Naive B cell (primary cell): ENCODE data around the gene CENPB. TPM values are rescaled to one million over a fixed set of nuclear protein-coding genes. Genes with fewer than 3 reads are reported as not detected.
"Not testable (repeated sequence)": the region's sequence is repeated elsewhere in the genome, so short reads cannot be mapped to it uniquely, and the experiment has no call there.

ENCODE experiments used
- ATAC-seq, 2 donors: fragments of 150-1000 bp; cut with Tn5 transposase; 2 replicates each; pipeline ENCODE4 v1.10.0; 2021; ENCODE audit warnings: low read depth in 2 of 2, mild to moderate bottlenecking in 2 of 2, moderate library complexity in 2 of 2
- DNase-seq: peaks from one replicate; pipeline ENCODE4 v3.0.0; 2022
- H3K27ac Mint-ChIP-seq, 6 donors: one replicate each; pipeline ENCODE4 v1.8.0; 2020 to 2022; ENCODE audit warnings: mild to moderate bottlenecking in 6 of 6, mixed read lengths in 6 of 6, moderate library complexity in 5 of 6, inconsistent platforms in 2 of 6
- H3K27me3 Mint-ChIP-seq, 3 donors: one replicate each; pipeline ENCODE4 v1.8.0; 2021 to 2022; ENCODE audit warnings: mixed read lengths in 3 of 3, mild to moderate bottlenecking in 1 of 3
- H3K36me3 Mint-ChIP-seq, 2 donors: one replicate each; pipeline ENCODE4 v1.8.0; 2020 to 2022; ENCODE audit warnings: mixed read lengths in 2 of 2, inconsistent platforms in 1 of 2, mild to moderate bottlenecking in 1 of 2
- H3K4me1 Mint-ChIP-seq, 3 donors: one replicate each; pipeline ENCODE4 v1.8.0; 2020 to 2022; ENCODE audit warnings: mixed read lengths in 3 of 3, inconsistent platforms in 1 of 3, mild to moderate bottlenecking in 1 of 3, moderate library complexity in 1 of 3
- H3K4me3 Mint-ChIP-seq, 8 donors: one replicate each; pipeline ENCODE4 v1.8.0; 2020 to 2022; ENCODE audit warnings: mild to moderate bottlenecking in 8 of 8, mixed read lengths in 8 of 8, moderate library complexity in 8 of 8, inconsistent platforms in 2 of 8
- H3K9me3 Mint-ChIP-seq, 7 donors: one replicate each; pipeline ENCODE4 v1.8.0; 2020 to 2022; ENCODE audit warnings: mixed read lengths in 7 of 7, mild to moderate bottlenecking in 5 of 7, inconsistent platforms in 2 of 7, moderate library complexity in 1 of 7
- polyA plus RNA-seq, 6 donors: library from polyadenylated mRNA; unstranded; fragments of 300-500 nt; fragmentation: Illumina TruSeq; gene quantifications; one replicate each; pipeline ENCODE4 v1.2.3, GENCODE V29; 2021; ENCODE audit warnings: low read depth in 6 of 6

Gene CENPB
- polyA plus RNA-seq, 6 donors from 2014 or later, result 0.27 to 2.2 (median 1.6) TPM

DNA sequence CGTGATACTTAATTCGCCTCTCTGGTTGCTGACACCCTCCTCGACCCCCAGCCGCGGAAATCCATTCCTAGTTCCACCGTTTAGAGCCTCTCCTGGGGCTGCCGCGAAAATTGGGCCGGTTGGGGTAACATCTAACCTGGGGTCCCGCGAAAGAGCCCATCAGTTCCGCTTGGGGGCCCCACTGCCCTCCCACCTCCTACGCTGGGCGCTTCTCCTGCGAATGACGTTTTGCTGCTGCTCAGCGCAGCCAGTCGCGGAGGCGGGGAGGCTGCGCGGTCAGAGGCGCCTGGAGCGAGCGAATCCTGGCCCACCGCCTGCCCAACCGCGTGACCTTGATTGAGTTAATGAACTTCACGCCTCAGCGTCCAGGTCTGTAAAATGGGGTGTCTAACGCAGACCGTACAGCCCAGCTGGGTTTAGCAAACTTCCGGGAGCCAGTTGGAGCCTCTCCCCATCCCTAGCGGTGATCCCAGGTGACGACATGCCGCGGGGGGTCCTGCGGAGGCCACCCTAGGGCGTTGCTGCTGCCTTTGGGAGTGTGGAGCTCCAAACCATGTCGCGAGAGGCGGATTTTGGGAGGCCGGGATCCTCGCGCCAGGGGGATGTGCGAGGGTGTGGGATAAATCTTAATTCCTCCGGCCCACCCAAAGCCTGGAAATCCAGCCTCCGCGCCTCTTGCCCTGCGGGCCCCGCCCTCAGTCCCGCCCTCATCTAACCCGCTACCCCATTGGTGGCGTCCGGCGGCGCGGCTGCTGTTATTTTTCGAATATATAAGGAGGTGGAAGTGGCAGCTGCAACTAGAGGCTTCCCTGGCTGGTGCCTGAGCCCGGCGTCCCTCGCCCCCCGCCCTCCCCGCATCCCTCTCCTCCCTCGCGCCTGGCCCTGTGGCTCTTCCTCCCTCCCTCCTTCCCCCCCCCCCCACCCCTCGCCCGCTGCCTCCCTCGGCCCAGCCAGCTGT lies 9.2 kb upstream of the CENPB start, which contains the start of gene CDC25B:
TSS of gene CDC25B (plus strand) at position 800 of the 958 bp plus-strand sequence. CDS start 222 bp downstream, outside the sequence.
- ATAC-seq (peak; percentile 74), DNase-seq (peak; percentile 78)
- Mint-ChIP-seq H3K4me3 (peak within 1 kb of the TSS; percentile 84 to 96 (median 93)), H3K36me3 (no peaks in the 10 kb centered on the region), H3K4me1 (peaks cover 43 to 55% (median 53%) of the 10 kb centered on the region in 3 donors), H3K27ac (peak within 1 kb of the TSS; percentile 93 to 98 (median 98)), H3K27me3 (no peaks in the 10 kb centered on the region), H3K9me3 (peaks cover 0 to 3% (median 0%) of the 10 kb centered on the region in 7 donors)

DNA sequence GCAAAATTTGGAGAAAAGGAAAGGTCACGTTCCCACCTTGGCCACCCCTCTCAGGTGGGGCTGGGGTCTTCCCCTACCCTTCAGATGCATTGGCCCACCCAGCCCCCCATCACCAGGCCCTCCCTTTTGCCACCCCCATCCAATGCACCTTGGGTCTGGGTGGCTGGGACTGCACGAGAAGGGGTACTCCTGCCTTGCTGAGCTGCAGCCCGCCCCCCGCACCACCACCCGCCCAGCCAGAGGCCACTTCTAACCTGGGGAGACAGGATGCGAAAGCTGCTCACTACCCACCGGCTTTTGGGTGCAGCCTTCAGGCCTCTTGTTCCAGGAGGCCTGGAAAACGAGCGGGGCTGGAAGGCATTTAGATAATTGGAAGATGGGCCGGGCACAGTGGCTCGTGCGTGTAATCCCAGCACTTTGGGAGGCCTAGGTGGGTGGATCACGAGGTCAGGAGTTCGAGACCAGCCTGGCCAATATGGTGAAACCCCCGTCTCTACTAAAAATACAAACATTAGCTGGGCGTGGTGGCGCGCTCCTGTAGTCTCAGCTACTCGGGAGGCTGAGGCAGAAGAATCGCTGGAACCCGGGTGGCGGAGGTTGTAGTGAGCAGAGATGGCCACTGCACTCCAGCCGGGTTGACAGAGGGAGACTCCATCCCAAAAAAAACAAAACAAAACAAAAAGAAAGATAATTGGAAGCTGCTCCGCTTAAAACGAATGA lies 8.3 kb upstream of the CENPB start:
- ATAC-seq (no peak), DNase-seq (no peak)
- peaks cover 35 to 45% (median 44%) of the 10 kb centered on the region in 3 donors for H3K4me1 Mint-ChIP-seq
- H3K36me3 Mint-ChIP-seq, result no peaks in the 10 kb centered on the region
- no peaks in the 10 kb centered on the region for H3K27me3 Mint-ChIP-seq
- peaks cover 0 to 3% (median 0%) of the 10 kb centered on the region in 7 donors for H3K9me3 Mint-ChIP-seq
- peak overlapping the region; percentile 84 to 96 (median 93) for H3K4me3 Mint-ChIP-seq
- peak overlapping the region; percentile 93 to 98 (median 98) for H3K27ac Mint-ChIP-seq

DNA sequence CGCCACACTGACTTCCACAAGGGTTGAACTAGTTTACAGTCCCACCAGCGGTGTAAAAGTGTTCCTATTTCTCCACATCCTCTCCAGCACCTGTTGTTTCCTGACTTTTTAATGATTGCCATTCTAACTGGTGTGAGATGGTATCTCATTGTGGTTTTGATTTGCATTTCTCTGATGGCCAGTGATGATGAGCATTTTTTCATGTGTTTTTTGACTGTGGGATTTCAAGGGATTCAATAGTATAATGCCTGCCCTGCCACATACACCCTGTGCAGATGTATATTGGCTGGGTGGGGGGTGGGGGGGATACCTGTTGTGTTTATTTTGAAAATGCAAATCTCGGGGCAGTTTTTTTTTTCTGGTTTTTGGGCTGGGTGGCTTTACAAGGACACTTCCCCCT lies 7.6 kb upstream of the CENPB start:
- not testable (repeated sequence) for H3K9me3 Mint-ChIP-seq, ATAC-seq, DNase-seq, H3K27me3 Mint-ChIP-seq, H3K36me3 Mint-ChIP-seq
- peaks cover 30 to 38% (median 37%) of the 10 kb centered on the region in 3 donors for H3K4me1 Mint-ChIP-seq
- peak overlapping the region in 2 of 8 donors; percentile 38 to 54 for H3K4me3 Mint-ChIP-seq
- peak overlapping the region in 1 of 6 donors; percentile 74 for H3K27ac Mint-ChIP-seq

DNA sequence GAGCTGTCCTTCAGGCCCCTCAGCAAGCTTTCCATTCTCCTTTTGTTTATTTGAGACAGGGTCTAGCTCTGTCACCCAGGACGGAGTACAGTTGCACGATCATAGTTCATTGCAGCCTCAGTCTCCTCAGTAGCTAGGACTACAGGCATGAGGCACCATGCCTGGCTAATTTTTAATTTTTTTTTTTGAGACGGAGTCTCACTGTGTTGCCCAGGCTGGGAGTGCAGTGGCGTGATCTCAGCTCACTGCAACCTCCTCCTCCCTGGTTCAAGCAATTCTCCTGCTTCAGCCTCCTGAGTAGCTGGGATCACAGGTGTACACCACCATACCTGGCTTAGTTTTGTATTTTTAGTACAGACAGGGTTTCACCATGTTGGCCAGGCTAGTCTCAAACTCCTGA lies 2.7 kb upstream of the CENPB start:
- Mint-ChIP-seq H3K27ac (peak overlapping the region in 1 of 6 donors; percentile 29), H3K4me3 (peak overlapping the region in 3 of 8 donors; percentile 35 to 85 (median 39)), H3K4me1 (peaks cover 19 to 24% (median 23%) of the 10 kb centered on the region in 3 donors)
- H3K9me3 Mint-ChIP-seq, H3K27me3 Mint-ChIP-seq, DNase-seq, H3K36me3 Mint-ChIP-seq, ATAC-seq: not testable (repeated sequence)

DNA sequence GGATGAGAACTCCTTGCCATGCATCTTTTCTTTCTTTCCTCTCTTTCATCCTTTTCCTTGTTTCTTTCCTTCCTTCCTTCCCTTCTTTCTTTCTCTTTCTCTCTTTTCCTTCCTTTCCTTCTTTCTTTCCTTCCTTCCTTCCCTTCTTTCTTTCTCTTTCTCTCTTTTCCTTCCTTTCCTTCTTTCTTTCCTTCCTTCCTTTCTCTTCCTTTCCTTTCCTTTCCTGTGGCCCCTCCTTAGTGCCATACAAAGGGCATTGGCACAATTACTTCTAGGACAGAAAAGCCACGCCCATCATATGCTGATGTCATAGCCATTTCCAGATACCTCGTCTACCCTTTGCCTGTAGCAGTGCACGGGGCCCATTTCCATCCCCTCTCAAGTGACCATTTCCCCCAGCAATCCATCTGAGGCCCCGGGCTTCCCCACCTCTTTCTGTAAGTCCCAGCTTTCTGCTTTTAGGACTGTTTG lies 2.2 kb upstream of the CENPB start:
- no peak for ATAC-seq
- no peaks in the 10 kb centered on the region for H3K9me3 Mint-ChIP-seq
- DNase-seq, result no peak
- peak overlapping the region in 5 of 8 donors; percentile 18 to 85 (median 35) for H3K4me3 Mint-ChIP-seq
- H3K27ac Mint-ChIP-seq, result peak overlapping the region in 1 of 6 donors; percentile 91
- no peaks in the 10 kb centered on the region for H3K36me3 Mint-ChIP-seq
- H3K4me1 Mint-ChIP-seq, result peaks cover 21 to 26% (median 26%) of the 10 kb centered on the region in 3 donors
- no peaks in the 10 kb centered on the region for H3K27me3 Mint-ChIP-seq

DNA sequence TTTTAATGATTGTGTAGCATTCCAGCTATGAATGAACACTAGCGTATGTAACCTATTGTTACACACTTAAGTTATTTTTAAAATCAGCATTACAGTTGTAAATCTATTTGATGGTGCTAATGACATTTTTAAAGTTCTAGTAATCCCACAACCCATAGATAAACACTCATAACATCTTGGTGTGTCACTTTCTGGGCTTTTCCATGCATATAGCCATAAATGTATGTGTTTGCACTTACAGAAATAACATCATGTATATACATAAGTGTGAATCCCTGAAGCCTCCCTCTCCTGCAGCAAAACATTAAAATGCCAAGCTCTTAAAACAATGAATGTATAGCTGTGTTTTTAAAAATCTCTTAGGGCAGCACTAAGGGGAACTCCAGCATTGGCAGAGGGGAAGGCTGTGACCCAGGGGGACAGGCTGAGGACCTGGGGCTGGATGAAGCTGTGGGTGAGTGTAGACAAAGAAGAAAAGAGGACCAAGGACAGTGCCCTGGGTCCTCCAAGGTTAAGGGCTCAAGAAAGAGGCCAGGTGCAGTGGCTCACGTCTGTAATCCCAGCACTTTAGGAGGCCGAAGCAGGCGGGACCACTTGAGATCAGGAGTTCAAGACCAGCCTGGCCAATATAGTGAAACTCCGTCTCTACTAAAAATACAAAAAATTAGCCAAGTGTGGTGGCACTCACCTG lies 929 bp upstream of the CENPB start:
- H3K27me3 Mint-ChIP-seq, result no peaks in the 10 kb centered on the region
- no peaks in the 10 kb centered on the region for H3K36me3 Mint-ChIP-seq
- peaks cover 24 to 34% (median 31%) of the 10 kb centered on the region in 3 donors for H3K4me1 Mint-ChIP-seq
- H3K4me3 Mint-ChIP-seq, result peak overlapping the region; percentile 25 to 84 (median 60)
- no peak overlapping the region for H3K27ac Mint-ChIP-seq
- DNase-seq, result no peak
- ATAC-seq, result no peak
- H3K9me3 Mint-ChIP-seq, result no peaks in the 10 kb centered on the region

DNA sequence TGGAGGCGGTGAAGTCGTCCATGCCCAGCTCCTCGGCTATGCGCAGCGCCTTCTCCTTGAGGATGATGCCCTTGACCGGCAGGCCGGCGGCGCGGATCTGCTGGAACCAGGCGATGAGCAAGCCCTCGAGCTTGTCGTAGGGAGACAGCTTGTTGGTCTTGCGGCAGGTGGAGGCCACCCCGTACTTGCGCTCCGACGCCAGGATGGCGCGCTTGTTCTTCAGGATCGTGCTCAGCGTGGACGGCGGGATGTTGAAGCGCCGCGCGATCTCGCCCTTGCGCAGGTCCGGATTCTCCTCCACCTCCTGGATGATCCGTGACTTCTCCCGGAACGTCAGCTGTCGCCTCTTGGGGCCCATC lies 435 bp downstream of the CENPB start:
- Mint-ChIP-seq H3K4me1 (peaks cover 34 to 46% (median 44%) of the 10 kb centered on the region in 3 donors), H3K27ac (peak overlapping the region in 4 of 6 donors; percentile 47 to 55 (median 50)), H3K4me3 (peak overlapping the region; percentile 73 to 92 (median 85)), H3K9me3 (no peaks in the 10 kb centered on the region), H3K27me3 (no peaks in the 10 kb centered on the region), H3K36me3 (no peaks in the 10 kb centered on the region)
- peak; percentile 22 for ATAC-seq
- DNase-seq, result peak; percentile 29

DNA sequence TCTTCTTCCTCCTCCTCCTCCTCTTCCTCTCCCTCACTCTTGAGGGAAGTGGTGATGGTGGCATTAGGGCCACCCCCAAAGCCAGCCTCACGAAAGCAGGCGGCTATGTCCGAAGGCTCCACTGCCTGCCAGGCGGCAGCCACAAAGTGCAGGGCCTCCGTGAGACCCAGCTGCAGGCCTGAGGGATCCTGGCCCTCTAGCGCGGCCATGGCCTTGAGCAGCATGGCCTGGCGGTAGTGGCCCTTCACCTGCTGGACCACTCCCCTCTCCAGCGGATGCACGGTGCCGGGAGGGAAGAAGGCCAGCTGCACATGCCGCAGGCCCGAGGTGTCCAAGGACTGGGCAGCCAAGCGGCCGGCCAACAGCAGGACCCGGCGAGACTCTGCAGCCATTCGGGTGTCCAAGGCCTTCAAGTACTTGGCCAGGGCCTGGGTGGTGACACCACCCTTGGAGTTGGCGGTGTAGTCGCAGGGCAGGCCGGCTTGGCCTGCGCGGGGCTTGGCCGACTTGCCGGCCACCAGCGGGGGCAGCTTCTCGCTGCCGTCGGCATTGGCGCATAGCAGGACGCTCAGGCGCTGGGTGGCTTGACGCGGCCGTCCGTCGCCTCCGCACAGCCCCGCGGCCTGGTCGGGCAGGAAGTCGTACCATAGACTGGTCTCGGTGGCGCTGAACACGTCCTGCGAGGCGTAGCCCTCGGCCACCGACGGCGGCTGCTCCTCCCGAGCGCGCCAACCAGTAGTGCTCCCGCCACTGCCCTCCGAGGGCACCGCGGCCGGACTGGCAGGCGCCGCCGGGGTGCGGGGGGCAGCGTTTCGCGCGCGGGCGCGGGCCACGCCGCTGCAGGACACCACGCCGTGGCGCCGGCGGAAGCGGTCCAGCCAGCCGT lies 1.1 kb downstream of the CENPB start:
- no peak for DNase-seq
- H3K4me3 Mint-ChIP-seq, result peak overlapping the region in 4 of 8 donors; percentile 9 to 84 (median 58)
- peak overlapping the region in 2 of 6 donors; percentile 78 to 91 for H3K27ac Mint-ChIP-seq
- no peak for ATAC-seq
- no peaks in the 10 kb centered on the region for H3K27me3 Mint-ChIP-seq
- no peaks in the 10 kb centered on the region for H3K36me3 Mint-ChIP-seq
- H3K4me1 Mint-ChIP-seq, result peaks cover 40 to 52% (median 50%) of the 10 kb centered on the region in 3 donors
- no peaks in the 10 kb centered on the region for H3K9me3 Mint-ChIP-seq

DNA sequence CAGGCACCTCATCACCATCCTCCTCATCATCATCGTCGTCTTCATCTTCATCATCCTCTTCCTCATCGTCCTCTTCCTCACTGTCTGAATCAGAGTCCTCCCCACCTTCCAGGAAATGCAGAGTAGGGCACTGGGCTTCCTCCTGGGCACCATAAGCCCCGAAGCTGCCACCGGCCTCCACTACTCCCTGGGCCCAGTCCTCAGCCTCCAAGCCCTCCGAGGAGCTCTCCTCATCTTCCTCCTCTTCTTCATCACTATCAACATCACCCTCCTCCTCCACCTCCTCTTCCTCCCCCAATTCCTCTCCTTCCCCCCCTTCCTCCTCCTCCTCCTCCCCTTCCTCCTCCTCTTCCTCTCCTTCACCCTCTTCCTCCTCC lies 1.7 kb downstream of the CENPB start:
- H3K36me3 Mint-ChIP-seq, result no peaks in the 10 kb centered on the region
- peaks cover 43 to 55% (median 55%) of the 10 kb centered on the region in 3 donors for H3K4me1 Mint-ChIP-seq
- peak overlapping the region in 7 of 8 donors; percentile 30 to 71 (median 53) for H3K4me3 Mint-ChIP-seq
- H3K27me3 Mint-ChIP-seq, result peaks cover 0 to under 1% (median 0%) of the 10 kb centered on the region in 3 donors
- peak overlapping the region in 5 of 6 donors; percentile 16 to 97 (median 78) for H3K27ac Mint-ChIP-seq
- ATAC-seq (no peak), DNase-seq (no peak)
- H3K9me3 Mint-ChIP-seq, result no peaks in the 10 kb centered on the region

DNA sequence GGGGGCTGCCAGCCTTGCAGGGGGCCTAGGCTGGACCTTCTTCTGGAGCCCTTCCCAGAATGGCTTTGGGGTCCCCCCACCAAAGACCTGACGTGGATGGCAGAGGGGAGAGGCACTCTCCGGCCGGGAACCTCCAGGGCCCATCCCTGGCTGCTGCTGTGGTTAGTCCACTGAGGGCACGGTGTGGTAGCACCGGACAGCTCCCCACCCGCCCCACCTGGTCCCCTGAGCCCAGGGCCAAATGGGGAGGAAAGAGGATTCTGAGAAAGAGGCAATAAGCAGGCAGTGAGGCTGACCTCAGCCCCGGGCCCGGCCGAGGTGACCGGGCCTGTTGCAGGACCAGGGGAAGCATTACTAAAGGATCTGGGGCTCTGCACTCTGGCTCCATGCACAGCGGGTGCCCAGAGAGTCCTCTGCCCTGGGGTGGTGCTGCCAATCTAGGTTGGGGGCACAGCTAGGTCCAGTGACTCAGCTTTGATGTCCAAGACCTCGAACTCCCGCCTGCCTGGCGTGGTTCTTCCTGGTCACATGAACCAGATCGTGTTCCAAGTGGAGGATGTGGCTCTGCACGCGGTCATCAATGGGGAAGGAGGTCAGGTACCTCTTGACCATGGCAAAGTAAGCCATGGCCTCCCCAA lies 2.2 kb downstream of the CENPB start:
- Mint-ChIP-seq H3K4me1 (peaks cover 49 to 60% (median 60%) of the 10 kb centered on the region in 3 donors), H3K36me3 (no peaks in the 10 kb centered on the region), H3K9me3 (no peaks in the 10 kb centered on the region), H3K27me3 (peaks cover 0 to 5% (median 0%) of the 10 kb centered on the region in 3 donors), H3K4me3 (peak overlapping the region in 6 of 8 donors; percentile 30 to 71 (median 54)), H3K27ac (peak overlapping the region in 5 of 6 donors; percentile 21 to 97 (median 78))
- DNase-seq (no peak), ATAC-seq (no peak)

DNA sequence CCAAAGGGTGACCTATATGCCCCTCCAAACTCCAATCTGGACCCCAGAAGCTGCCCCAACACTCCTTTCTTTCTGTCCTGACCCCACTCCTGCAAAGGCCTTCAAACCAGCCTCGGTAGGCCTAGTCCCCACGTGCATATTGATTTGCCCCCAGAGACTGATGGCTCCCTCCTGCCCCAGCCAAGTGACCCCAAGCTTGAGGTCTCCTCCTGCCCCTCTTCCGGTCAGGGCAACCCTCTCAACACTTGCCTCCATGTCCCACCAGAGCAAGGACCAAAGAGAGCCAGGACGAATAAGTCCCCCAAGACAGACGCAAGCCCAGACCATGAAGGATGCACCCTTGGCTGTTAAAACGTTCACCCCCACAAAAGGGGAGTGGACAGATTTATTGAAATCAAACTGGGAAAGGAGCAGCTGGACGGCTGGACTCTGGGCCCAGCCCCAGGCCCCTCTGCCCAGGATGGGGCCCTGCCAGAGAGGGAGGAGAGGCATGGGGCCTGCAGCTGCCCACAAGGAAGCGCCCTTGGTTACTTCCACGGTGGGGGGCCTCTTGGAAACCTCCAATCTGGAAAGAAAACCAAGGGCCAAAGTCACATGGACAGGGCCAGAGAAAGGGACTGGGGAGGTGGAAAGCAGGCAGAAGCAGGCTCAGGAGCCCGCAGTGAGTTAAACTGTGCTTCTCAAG lies 2.9 kb downstream of the CENPB start:
- peaks cover 0 to 7% (median 5%) of the 10 kb centered on the region in 3 donors for H3K27me3 Mint-ChIP-seq
- H3K27ac Mint-ChIP-seq, result no peak overlapping the region
- ATAC-seq, result no peak
- H3K4me1 Mint-ChIP-seq, result peaks cover 47 to 63% (median 62%) of the 10 kb centered on the region in 3 donors
- no peaks in the 10 kb centered on the region for H3K9me3 Mint-ChIP-seq
- H3K36me3 Mint-ChIP-seq, result no peaks in the 10 kb centered on the region
- H3K4me3 Mint-ChIP-seq, result peak overlapping the region in 5 of 8 donors; percentile 2 to 74 (median 49)
- no peak for DNase-seq
